NCI-H446 treated with DMSO at 0.1 percent for 48 hours (cell line): Measurements from ENCODE around the gene ALAS1.

ENCODE experiments used
- DNase-seq: peaks from one replicate; lab custom pipeline; 2025; lab: John Stamatoyannopoulos, UW

Gene ALAS1

DNA sequence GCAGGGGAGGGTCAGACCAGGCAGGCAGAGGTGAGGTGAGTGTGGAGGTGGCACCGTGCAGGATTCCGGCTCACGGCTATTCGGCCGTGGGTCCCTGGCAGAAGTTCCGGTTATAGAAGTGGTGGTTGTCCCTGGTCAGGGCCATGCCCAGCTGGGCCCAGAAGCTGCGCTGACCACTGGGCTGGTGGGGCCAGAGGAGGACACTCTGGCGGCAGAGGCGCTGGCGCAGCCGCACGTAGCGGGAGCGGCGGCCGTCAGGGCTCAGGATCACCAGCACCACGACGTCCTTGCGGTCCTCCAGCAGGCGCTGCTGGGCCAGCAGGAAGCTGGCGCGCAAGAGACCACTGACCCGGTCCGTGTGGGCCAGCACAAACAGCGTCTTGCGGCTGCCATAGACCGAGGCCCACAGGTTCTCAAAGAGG, 23.2 kb downstream of the ALAS1 start:
- DNase-seq: no peak

DNA sequence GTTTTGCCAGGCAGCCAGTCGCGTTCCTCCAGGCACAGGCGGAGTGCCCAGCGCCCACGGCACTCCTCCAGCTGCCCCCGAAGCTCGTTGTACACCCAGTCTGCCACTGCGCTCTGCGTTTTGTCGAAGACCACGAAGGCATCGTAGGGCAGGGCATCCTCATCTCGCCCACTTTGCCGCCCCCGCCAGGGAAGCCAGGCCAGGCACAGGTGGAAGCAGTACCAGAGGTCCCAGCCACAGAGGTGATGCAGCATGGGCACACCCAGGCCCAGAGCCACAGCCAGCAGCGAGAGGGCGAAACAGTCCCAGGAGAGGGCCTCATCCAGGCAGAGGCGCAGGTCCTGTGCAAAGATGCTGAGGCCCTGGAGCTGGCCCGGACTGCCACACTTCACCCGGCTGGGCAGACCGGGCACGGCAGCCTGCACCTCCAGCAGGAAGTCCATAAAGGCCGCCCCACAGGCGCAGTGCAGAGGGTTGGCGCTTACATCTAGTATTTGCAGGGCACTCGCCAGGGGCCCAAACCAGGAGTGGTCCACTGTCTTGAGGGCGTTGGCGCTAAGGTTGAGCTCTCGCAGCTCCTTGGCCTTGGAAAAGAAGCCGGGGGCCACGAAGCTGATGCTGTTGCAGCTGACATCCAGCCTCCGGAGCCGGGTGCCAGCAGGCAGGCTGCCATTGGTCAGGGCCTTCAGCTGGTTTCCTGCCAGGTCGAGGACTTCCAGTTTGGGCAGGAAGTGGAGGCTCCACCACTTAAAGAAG, 23.8 kb downstream of the ALAS1 start:
- DNase-seq: no peak

DNA sequence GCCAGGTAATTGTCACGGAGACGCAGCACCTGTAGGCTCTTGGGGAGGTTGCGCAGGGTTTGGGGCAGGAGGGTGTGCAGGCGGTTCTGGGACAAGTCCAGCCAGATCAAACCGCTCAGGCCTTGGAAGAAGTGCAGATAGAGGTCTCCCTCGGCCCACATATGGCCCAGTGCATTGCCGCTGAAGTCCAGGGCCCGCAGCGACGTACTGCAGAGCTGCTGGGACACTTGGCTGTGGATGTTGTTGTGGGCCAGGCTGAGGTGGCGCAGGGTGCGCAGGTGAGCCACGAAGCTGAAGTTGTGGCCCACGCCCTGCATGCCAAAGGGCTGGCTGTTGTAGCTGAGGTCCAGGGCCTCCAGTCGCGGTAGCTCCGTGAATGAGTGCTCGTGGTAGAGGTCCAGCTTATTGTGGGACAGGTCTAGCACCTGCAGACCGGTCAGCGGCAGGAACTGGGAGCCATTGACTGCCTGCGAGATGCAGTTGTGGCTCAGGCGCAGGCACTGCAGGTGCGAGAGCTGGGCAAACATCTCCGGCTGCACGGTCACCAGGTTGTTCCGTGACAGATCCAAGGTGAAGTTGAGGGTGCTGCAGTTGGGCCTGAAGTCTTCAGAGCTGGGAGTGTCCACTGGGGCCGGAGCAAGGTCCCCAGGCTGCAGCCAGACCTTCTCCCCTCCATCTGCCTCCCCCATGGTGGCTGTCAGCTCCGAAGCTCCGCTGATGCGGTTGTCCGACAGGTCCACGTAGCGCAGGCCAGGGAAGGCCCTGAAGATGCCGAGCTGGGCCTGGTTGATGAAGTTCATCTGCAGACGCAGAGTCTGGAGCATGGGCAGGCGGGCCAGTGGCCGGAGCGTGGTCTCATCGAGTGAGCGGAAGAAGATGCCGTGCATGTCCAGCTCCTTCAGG, 24.6 kb downstream of the ALAS1 start:
- DNase-seq: no peak

DNA sequence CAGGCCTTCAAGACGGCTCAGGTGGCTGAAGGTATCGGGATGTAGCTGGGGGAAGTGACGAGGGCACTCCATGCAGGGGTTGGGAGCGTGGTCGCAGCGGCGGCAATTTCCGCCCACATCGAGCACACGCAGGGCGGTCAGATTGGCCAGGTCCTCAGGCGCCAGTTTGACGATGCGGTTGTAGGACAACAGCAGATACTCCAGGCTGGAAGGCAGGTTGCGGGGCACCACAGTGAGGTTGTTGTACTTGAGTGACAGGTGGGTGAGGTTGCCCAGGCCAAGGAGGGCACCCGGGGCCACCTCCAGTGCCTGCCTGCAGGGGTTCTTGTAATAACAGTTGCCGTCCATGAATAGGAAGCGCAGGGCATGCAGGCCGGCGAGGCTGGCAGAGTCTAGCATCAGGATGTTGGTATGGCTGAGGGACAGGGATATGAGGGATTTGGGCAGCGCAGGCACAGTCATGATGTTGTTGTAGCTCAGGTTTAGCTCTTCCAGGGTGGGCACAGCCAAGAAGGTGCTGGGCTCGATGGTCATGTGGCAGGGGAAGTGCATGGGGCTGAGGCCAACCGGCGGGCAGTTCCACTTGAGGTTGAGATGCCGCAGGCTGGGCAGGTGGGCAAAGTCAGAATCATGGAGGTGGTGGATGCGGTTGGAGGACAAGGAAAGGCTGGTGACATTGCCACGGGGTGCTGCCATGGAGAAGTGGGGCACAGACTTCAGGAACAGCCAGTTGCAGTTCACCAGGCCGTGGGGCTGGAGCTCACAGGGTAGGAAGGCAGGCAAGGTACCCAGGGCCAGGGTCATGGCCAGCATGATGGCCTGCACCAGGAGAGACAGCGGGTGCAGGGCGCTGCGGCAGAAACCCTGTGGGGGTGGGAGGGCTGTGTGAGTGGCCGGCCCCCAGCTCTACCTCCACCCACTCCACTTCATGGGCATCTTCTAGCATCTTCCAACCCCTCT, 25.8 kb downstream of the ALAS1 start:
- DNase-seq: no peak

DNA sequence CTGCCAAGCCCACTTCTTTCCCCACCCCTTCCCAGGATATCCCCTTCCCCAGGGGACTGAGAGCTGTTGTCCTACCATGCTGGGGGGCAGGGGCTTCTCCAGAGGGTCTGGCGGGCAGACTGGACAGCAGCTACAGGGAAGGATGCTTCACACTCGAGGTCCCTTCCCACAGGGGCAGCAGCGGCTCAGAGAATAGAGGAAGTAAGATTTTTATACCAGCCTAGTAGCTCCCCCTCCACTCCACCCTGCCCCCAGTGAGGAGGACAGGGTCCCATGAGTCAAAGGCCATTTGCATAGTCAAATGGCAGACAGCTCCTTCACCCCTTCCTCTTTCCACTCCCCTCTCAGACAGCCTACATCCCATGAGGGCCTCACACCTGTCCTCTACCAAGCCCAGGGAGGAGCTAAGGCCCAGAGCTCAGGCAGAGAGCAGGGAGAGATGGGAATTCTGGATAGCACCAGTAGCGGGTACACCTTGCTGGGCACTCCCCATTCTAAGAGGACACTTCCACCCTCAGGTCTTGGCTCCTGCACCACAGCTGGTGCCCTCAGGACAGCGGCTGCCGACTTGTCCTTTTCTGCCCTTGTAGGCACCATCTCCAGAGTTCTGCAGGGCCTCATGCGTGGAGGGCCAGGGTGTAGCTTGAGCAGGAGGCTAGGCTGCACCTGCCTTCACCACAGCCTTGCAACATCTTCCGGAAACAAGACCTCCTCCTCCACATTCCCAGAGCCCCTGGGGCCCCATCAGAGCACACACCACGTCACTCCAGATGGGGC, 27.7 kb downstream of the ALAS1 start, which contains the start of gene TLR9:
Gene TLR9, minus strand, starts transcription at position 194 of the 777 bp plus-strand sequence. Its CDS starts 116 bp downstream, at position 78.
- DNase-seq: no peak

DNA sequence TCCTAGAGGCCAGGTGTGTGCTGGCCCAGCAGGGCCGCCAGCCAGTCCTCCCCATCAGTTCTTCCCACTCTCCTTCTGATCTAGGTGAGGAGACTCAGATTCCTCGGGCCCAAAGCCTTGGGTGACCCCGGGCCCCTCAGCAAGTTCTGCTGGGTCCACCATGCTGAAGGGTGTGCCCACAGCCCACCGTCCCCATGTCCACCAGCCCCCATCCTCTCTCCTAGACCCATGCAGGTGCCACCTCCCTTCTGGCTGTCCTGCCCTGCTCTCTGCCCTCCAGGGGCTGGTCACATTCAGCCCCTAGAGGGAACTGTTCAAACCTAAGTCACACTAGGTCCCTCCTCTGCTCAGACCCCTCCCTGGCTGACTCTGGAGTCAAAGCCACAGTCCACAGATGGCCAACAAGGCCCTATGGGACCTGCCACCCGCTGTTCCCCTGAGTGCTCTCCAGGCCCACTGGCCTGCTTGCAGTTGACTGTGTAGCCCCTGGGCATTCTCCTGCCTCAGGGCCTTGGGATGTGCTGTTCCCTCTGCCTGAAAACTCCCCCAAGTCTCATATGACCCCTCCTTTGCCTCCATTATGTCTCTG, 28.4 kb downstream of the ALAS1 start:
- no peak for DNase-seq

DNA sequence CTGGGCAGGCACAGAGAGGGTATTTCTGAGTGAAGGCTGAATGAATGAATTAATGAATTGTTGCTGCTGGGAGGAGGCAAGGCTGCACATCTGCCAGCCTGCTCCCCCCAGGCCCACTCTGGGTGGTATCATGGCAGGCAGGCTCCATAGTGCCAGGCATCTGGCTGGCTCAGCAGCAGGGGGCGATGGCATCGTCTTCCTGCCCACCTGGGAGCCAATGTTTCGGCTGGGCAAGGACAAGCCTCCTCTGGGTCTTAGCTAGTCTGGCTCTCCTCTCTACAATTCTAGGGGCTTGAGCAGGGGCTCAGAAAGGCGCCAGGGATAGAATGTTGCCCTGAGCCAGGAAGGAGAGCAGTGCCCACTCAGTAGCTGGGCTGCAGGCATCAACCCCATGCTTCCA, 29.2 kb downstream of the ALAS1 start:
- no peak for DNase-seq

DNA sequence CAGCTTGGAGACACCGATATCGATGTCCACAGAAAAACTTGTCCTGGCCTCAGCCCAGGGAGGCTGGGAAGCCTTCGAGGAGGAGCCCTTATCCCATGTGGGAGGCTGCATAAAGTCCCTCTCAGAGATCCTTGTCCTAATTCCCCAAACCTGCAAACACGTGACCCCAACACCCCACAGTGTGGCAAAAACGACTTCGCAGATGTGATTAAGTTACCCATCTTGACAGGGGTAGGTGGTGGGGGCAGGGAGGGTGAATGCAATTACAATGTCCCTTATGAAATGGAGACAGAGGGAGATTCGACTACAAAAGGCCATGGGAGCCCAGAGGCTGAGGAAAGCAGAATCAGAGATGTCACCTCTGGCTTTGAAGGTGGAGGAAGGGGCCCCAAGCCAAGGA, 29.8 kb downstream of the ALAS1 start:
- no peak for DNase-seq

DNA sequence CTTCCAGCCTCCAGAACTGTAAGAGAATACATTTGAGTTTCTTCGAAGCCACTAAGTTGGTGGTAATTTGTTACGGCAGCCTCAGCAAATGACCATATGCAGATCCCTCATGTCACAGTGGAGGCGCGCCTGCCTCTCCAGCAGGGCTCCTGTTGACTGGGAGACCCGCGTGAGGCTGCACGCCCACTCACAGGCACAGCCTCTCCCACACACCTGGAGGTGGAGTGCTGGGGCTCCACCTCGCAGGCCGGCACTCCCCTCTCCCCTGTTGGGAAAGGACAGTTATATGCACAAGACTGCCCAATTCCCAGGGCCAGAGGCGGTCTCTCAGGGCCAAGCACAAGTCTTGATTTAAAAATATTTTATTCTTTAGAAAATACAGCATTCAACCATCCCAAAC, 30.3 kb downstream of the ALAS1 start:
- DNase-seq: no peak

DNA sequence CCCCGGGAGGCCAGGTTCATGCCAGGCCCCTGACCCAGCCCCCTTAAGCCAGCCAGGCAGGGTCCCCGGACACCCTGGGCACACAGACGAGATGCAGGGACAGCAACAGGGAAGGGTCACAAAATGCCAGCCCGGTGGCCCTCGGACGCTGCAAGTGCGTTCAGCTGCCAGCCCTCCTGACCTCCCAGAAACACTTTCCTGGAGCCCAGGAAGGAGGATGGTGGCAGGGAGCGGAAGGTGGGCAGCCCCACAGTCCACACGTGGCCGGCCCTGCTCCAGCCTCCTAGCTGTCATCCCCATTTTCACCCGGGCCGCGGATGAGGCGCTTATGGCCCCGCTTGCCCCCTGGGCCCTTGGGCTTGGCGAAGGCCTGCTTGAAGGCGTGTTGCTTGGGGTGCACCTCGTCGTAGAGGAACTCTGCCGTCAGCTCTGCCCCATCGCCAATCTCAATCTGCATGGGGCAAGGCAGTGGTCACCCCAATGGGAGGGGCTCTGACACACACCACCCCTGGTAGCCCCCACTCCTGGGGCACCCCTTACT, 30.9 kb downstream of the ALAS1 start:
- DNase-seq: no peak

DNA sequence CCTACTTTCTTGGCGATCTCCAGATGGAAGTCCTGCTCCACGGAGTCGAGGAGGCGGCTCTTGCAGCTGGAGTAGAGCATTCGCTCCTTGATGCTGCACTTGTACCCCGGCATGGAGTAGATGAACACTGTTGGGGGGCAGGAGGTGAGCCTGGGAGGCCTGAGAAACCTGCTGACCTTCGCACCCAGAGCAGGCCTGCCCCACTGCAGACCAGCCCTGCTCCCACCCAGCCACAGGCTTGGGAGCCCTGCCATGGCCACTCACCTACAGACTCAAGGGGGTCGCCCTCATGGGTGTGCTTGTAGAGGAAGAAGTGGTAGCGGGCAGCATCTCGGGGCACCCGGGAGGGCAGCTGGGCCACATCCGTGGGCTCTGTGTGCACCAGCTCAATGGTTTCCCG, 31.7 kb downstream of the ALAS1 start:
- DNase-seq: no peak

DNA sequence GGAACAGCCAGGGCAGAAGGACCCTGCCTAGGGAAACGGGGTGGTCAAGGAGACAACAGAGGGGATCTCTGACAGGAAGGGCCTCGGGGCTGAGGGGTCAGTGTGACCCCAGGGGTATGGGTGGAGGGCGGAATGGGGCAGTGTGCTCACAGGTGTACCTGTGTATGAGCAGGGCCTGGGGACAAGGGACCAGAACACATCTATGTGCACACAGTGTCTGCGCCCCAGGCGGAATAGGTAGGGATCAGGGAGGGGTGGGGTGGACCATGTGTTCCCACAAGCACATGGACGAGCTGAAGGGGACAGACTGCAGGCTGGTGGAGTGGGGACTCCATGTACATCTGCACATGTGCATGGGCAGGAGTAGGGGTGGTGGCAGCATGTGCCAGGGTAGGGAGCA, 32.5 kb downstream of the ALAS1 start:
- no peak for DNase-seq

DNA sequence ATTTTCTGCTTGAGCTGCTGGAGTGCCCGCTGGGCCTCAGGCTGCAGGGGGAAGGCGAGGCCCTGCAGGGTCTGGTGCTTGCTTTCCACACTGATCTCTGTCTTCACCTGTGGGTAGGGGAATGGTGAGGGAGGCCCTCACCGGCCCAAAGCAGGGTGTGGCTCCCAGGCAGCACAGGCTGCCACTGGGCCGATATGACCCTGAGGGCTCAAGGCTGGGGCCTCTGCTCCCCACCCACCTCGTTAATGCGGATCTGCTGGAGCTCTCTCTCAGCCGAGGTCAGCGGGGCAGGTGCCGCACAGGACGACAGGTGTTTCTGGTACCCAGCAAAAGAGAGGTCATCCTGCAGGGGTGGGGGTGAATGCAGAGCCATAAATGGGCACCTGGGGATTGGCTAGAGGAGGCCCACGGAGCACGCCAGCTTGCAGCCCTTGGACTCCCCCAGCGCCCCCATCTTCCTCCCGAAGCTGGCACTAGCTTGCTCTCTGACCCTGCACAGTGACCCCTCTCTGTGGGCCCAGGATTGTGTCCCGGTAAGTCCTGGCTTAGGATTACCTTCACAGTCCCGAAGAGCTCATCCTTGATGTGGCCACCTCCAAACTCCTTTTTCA, 33.0 kb downstream of the ALAS1 start:
- DNase-seq: no peak

DNA sequence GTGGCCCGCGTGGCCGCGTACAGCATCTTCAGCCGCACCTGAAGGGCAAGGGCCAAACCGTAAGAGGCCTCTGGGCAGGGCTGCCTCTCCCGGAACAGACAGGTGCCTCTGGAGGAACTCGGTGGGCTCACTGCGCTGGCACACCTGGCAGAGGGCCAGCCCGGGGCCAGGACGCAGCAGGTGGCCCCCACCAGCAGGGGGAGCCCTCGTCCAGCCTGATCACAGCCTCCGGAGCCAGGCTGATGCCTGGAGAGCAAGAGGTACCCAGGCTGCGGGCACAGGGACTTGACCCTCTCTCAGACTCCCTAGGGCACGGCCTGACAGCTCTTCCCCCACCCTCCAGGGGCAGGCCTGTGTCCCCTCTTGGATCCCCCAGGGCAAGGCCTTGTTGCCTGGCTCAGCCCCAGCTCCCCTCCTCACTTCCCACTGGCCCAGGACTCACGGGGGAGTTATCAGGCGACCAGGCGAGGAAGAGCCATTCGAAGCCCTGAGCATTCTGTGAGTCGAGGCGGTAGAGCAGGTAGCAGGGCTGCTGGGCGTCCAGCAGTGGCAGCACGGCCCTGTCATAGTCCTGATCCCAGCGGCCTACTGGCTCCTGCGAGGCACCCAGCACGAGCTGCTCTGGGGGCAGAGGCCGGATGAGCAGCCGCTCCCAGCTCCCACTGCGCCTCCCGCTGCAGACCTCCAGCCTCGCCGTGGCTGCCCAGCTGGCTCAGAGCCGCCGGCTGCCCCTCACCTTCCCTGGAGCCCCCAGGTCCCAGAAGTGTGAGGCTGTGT, 33.7 kb downstream of the ALAS1 start:
- DNase-seq: no peak

DNA sequence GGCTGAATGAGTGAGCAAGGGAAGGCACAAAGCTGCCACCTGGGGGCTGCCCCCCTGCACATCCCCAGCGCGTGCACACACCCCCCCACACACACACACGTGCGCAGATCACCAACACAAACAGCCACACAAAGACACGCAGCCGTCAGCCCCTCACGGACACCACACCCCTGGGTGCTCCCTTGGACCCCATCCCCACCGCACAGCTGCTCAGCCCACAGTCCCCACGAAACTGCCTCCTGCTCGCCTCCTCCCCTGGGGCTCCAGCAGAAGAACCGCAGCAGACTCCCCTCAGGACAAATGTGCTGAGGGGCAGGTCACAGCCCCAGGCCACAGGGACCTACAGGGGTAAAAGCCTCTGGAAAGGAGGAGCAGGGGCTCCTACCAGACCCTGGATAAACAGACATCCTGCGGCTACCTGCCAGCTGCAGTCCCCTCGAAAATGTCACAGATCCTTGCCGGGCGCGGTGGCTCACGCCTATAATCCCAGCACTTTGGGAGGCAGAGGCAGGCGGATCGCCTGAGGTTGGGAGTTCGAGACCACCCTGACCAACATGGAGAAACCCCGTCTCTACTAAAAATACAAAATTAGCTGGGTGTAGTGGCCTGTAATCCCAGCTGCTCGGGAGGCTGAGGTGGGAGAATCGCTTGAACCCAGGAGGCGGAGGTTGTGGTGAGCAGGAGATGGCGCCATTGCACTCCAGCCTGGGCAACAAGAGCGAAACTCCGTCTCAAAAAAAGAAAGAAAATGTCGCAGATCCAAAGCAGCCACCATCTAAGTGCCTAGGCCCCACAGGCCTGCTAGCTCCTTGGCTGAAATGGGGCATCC, 34.5 kb downstream of the ALAS1 start:
- DNase-seq: no peak

DNA sequence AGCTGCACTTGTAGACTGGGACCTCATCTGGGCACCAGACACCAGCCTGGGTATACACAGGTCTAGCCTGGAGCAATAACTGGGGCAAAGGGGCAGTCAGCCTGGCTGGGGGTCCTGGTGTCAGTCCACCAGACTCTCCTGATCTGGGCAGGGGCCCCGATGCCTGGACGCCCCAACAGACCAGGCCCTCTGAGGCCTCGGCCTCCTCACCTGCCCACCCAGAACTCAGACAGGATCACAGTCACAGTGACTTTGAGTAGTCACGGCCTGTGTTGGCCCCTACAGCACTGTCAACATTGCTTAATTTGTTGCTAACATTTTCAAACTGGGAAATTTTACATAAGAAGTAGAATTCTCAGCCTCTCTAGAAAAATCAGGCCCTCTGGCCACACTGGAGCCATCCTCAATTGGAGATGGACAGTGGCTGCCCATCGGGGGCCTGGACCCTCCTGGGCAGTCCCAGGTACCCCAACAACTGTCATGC, 35.2 kb downstream of the ALAS1 start:
- no peak for DNase-seq

DNA sequence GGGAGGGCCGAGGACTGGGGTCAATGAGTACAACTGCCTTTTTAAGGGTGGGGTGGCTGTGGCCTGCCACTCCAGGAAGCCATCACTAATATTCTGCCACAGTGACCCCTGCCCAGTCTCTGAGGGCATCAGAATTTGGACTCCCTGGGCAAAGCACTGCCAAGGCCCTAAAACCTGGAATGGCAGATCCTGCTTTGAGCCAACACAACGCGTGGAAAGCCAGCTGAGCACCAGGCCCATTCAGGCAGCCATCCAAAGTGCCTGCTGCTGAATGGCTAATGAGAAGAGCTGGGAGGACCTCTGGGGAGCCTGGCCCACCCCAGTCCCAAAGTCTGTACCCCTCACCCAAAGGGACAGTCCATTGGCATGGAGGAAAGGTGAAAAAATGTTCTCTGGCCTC, 36.0 kb downstream of the ALAS1 start:
- DNase-seq: peak; percentile 14
